ENCODE data around the gene FSTL3.

The FSTL3 gene

DNA sequence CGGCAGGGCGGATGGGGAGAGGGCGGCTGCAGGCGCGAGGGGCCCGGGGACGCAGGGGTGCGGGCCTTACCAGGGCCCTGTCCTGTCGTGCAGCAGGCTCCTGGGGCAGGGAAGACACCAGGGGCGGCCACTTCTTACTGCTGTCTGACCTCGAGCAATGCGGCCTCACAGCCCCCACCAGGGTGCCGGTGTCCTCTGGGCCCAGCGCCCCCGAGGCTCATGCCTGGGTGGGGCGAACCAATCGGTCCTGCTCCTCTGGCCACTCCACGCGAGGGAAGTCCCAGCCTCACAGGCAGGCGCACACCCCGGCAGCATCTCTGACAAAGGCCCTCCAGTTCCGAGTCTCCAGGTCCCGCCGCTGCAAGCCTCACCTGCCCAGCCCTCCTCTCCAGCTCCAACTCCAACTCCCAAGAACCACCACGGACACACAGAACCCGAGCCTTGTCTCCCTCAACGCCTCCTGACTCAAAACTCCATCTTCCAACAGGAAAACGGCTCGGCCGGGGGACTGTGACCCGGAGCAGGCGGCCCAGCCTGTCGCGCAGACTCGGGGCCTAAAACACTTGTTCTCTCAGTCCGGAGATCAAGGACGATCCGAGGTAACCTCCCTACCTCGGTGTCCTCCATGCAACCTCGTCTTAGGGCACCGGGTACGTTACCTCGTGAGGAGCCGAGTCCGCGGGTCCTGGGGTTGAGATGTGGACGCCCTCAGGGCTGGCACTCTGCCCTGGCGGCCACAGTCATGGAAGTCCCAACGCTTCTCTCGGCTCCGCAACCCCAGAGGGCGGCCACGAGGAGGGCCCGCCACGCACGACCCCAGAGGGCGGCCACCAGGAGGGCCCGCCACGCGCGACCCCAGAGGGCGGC lies 30.0 kb upstream of the FSTL3 start:
- DNase-seq, result no peak

DNA sequence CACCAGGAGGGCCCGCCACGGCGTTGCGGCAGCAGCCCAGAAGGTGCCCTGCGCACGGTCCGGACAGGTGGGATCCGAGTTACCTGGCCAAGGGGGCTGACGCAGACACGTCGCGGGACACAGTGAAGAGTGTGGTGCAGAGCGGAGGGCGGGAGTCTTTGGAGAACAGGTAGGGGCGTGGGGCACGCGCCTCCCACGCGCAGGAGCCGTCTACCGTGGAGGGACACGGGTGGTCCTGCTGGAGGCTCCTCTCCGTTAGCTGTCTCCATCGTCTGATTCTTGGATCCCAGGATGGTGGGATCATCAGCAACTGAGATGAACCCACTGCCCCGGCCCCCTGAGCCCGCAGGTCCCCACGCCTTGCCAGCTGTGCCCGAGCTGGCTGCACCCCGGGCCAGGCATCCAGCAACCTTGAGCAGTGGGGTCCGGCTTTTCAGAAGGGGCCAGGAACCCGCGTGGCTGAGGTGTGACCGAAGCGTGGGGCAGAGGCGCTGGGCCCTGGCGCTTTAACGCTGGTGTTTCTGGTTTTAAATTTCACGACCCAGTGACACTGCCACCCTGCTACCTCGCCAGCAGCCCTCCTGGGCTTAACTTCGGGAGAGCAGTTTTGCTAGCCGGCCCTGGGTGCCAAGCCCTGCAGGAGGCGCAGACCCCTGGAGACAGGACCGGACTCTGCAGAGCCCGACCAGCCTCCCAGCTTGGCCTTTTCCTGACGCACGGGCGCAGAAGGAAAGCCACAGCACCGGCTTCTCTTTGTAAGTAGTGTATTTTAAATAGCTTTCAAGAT lies 29.2 kb upstream of the FSTL3 start:
- DNase-seq, result no peak

DNA sequence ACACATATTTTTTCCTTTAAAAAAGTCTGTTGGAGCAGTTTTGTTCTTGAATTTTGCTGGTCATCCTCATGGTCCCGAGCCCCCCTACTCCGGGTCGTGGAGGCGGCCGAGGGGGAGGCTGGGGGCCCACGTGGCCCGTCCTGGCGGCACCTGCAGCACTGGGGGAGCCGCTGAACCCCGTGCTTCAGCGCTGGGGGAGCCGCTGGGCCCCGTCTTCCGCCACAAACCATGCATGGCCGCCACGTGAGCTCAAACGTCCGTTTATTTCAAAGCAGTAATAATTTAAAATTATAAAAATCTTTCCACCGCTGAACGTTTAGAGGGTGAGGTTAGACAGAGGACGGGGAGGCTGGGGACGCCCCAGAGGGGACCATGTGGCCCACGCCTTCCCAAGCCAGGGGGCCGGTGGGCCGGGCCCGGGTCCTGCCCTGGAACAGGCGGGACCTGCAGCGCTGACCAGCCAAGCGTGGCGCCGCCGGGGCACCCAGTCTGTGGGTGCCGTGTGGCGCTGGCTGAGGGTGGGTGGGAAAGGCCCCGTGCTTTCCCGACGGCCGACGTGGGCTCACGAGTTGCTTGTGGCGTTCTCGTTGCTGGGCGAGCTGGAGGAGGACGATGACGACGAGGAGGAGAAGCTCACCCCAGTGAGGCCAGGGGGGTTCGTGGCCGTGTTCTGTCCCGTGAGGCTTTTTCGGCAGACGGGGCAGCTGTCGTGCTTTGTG lies 28.5 kb upstream of the FSTL3 start:
- no peak for DNase-seq

DNA sequence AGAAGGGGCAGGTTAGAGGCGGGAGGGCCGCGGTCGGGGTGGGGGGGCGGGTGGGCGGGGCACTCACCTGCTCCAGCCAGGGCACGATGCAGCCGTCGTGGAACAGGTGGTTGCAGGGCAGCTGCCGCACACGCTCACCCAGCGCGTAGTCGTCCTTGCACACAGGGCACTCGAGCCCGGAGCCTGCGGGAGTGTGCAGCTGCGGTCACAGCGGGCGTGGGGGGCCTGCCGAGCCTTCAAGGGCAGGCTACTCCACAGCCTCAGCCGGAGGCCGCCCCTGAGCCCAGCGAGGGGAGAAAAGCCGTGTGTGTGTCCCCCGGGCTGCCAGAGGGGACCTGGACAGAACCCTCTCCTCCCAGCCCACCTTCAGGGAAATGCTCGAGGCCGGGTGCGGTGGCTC lies 27.9 kb upstream of the FSTL3 start:
- no peak for DNase-seq

DNA sequence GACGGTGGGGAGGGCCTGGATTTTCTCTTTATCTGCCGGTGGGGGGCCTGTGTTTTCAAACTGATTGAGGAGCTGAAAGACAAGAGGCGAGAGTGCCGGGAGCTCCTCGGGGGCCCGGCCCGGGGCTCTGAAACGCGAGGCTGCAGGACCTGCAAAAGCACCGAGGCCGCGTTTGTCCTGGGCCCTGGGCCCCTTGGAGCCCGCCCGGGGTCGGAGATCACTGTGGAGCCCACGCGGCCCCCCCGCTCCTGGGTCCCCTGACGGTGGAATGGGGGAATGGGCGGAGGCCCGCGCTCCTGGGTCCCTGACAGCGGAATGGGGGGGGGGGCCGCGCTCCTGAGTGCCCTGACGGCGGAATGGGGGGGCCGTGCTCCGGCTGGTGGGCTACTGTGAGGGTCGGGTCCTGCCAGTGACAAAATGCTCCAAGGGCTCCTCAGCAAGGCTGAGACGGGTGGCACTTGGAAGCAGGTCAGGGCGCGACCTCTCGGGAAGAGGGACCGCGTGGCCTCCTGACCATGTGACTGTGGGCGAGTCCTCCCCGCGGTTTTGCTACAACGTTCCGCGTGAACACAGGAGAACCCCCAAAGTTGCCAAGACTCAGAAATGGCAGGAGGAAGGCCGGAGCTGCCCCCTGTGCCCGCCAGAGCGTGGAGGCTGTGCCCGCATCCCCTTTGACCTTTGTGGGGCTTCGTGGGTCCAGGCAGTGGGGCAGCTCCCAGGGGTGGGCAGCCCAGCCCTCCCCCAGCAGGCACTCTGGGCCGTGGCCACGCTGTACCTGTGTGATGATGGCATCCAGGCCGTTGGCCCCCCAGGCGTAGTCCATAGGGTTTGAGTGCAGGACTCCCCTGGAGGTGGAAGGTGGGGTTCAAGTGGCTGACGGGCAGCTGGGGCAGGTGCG lies 27.0 kb upstream of the FSTL3 start:
- no peak for DNase-seq

DNA sequence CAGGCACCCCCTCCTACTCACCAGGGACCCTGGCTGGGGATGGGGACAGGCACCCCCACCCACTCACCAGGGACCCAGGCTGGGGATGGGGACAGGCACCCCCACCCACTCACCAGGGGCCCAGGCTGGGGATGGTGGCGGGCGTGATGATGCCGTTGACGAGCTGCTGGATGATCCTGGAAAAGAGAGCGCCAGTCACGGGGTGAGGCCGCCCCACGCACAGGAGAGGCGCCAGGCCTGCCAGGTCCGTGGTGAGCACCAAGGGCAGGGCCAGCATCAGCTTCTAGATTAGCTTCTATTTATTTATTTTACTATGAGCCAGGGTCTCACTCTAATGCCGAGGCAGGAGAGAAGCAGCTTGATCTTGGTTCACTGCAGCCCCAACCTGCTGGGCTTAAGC lies 26.1 kb upstream of the FSTL3 start:
- no peak for DNase-seq

DNA sequence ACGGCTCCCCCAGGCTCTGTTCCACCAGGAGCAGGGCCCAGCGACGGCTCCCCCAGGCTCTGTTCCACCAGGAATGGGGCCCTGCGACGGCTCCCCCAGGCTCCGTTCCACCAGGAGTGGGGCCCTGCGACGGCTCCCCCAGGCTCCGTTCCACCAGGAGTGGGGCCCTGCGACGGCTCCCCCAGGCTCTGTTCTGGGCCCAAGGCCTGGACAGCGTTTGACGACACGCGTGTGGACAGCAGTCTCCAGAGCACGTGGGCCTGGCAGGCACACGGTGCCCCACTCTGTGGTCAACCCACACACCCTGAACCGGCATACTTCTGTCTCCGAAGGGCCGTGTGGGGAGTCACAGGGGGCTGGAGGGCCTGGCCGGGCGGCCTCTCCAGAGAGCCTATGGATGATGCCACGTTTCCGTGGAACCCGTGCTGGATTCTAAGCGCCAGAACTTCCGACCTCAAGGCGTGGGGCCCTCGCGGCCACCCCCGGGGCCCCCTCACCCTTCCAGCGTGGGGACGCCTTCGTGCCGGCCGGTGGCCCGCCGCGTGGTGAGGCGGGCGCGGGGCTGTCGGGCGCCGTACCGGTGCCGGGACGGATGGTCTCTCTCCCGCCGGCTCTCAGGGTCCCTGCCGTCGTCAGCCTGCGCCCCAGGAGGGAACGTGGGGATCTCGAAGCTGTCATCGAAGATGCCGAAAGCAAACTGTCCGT lies 24.9 kb upstream of the FSTL3 start:
- DNase-seq, result no peak

DNA sequence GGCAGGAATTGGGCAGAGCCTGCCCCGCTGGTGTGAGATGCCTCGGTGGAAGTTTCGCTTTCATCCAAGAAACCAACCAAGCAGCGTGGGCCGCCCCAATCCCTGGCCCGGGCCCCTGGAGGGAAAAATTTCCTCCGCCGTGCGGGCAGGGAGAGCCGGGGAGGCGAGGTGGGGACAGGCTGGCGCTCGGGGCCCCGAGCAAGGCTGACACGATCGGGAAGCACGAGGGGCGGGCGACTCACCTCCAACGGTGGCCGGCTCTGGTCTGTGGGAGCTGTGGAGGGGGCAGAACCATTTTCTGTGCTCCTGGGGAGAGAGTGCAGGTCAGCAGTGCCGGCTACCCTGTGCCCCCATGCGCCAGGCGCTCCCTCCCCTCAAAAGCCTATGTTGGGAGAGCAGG lies 24.2 kb upstream of the FSTL3 start:
- DNase-seq, result no peak

DNA sequence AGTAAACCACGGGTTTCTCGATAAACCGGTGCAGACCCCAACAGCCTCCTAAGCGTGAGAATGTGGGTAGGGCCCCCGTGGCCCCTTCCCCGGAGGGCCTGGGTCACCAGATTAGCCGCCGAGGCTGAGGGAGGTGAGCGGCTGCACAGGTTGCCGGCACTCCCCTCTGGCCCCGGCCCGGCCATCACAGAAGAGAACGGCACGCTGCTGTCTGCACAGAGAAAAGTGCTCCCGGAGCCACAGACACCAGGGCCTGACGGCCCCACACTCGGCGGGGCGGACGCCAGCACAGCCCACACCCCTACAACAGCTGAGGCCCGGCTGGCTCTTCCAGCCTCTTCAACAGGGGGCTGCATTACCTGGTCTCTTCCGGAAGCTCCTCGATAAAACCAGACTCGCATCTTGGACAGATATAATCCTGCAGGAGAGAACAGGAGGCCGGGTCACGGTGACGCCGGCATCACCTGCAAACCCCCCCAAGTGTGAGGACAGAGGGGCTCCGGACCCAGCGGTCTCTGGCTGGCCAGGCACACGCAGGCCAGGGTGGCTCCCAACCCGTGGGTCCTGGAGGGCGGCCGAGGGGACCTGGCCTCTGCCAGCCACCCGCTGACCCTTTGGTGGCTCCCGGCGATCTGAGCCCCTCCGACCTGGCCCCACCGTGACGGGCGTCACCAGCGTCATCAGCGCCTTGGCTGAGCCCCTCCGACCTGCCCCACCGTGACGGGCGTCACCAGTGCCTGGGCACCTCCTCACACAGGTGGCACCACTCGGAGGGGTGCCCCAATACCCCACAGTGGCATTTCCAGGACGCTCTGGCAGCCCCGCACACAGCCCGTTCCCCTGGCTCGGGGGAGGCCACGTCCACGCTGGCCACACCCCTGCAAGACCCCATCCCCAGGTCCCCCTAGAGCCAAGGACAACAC lies 23.5 kb upstream of the FSTL3 start:
- no peak for DNase-seq

DNA sequence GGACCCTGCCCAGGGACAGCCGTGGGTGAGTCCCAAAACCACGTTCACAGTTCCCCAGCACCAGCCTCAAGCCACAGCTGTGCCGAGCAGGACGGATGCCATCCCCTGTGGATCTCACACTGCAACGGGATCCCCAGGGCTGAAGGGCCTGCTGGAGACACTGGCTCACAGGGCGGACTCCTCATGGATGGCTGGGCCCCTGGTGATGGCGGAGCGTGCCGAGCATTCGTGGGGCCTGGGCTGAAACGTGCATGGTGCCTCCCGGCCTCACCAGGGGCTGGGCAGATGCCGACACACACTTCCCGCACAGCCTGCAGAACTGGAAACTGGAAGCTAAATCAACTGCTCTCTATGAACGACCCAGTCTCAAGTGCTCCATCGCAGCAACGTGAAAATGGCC lies 22.8 kb upstream of the FSTL3 start:
- DNase-seq, result no peak

DNA sequence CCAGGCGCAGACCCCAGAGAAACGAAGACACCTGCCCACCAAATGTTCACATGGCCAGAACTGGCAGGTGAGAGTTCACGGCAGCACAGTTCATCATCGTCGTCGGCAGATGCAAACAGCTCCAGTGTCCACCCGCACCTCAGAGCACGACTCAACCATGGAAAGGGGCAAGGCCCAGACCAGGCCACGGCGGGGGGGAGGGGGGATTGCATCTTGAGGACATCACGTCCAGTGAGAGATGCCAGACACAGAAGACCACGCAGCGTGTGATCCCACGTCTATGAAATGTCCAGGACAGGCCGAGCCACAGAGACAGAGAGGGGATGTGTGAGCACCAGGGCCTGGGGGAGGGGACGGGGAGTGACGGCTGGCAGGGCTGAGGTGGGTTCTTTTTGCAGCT lies 20.5 kb upstream of the FSTL3 start:
- no peak for DNase-seq

DNA sequence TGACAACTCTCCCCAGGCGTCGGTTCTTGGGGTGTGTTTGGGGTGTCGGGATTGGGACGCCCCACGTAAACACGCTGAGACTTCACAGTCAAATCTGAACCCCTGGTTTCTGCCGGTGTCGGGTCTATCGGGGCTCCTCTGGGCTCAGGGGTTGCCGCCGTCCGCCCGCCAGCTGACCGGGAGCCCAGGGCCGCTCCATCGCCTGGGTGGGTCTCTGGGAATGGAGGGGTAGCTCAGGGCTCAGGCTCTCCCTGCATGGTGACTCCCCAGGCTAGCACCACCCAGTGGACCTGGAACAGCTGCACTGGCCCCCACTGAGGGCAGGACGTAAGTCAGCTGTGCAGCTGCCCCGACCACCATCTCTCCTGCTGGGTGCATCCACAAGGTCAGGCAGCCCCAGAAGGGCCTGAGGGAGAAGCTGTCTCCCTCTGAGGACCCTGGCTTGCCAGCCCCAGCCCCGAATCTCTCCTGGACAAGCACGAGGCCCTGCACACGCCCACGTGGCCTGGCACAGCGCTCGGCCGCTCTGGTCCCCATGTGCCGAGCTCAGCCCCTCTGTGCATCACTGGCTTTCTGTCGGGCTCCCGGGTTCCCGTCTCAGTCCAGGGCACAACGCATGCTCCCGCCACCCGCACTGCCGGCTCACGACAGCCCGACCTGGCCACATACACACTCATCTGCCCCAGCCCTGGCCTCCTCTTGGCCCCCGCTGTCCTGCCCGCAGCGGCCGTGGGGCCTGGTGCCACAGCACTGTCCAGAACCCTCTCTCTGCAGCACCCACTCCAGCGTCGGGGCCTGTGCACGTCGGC lies 19.2 kb upstream of the FSTL3 start:
- DNase-seq, result no peak

DNA sequence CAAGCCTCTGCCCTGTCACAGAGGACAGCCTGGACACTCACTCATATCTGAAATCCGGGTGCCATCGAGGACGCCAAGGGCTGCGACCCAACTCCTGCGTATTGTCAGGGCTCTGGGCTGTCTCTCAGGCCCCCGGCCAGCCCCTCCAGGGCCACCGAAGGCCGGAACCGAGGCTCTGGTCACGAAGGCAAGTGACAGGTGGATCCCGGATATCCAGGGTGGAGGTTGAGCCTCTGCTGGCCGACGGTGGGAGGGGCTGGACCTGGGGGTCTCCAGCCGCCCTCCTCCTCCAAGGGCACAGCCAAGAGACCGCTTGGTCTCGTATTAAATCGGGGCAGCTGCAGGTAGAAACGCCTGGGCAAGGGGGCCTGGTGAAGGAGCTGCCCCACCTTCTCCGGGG lies 18.6 kb upstream of the FSTL3 start:
- DNase-seq, result no peak

DNA sequence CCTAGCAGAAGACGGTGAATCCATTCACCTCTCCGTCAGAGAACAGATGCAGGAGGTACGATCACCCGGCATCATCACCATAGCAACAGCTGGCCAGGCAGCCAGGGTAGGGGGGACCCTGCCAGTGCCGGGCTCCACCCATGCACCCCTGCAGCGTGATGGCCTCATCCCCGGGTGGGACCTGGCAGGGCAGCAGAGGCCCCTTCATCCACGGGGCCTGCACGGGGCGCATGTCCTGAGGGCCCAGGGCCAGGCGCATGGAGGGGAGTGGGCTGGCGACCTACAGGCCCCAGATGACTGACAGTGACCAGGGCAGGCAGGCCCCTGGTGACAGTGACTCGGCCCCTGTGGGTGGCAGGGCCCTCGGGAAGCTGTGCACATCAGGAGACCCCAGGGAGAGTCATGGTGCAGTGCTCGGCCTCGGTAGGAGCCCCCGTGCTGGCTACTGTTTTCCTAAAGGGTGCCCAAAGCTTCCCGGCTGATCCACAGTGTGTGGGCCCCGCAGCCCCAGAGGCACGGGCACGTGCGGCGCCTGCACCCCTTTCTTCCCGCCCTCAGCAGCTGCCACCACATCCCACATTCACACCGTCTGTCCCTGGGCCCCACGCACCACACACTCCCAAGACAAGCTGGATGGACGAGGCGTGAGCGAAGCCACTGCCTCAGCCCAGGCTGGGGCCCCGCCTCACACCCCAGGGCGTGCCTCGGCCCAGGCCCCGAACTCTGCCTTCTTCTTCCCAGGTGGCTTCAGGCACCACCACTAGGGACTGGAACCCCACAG lies 17.9 kb upstream of the FSTL3 start:
- DNase-seq, result no peak

DNA sequence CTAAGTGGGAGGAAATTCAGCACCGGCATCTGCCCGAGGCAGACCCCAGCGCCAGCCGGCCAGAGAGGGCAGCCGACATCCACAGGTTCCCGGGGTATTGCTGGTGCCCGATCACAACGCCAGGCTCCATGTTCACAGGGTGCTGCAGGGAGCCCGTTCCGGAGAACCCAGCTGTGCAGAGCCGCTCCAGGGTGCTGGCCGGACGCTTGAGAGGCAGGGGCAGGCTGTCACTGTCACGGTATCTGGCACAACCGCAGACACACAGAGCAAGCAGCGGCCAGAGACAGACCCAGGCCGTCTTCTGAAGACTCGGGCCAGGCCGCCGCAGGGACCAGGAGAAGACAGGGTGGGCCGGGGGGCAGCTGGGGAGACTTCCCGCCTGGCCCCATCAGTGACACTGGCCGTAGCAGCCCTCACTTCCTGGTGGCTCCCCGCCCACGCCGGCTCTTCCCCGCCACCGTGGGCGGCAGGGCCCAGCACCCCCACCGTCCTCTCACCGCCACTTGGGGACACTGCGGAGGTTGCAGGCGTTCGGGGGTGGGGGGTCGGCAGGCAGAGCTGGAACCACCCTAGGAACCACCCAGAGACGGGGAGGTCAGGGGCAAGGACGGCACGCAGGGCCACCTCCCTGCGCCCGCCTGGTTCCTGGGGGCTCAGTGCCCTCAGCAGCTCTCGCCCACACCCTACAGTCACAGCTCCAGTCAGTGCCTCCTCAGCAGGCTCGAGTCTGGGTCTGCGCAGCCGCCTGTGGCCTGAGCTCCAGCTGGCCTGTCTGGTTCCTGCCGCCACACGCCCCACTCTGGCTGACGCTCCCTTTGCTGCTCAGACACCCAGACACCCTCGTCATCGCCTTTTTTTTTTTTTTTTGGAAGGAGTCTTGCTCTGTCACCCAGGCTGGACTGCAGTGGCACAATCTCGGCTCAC lies 17.0 kb upstream of the FSTL3 start:
- no peak for DNase-seq

DNA sequence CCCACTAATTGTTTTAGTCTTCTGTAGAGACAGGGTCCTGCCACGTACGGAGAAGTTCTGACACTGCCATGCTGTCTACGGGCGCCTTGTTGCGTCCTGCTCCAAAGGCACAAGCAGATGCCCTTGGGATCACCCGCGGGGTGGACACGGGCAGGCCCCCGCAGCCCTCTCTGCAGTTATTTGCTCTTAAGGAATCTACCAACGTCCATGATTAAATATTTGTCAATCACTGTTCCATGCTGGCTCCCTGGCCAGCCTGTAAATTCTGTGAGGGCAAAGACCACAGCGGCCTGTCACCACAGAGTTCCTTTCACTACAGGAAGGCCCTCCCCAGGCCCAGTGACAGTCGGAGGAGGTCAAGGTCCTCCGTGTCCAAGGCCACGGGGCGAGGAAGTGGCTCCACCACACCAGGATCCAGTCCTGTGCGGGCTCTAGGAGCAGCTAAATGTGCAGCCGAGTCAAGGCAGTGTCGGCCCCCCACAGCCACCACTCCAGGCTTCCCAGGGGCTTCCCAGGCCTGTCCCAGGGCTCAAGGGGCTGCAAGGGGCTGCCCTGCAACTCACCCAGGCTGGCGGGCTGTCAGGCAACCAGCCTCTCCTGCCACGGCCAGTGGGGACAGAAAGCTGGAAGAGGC lies 15.3 kb upstream of the FSTL3 start:
- DNase-seq, result peak in 1 of 2 experiments; percentile 42

Data from activated T-cell treated with anti-CD3 and anti-CD28 coated beads, Interleukin-2, amount 50 U/mL, for 48 hours (primary cell).